Thyroid gland (tissue), 4 donors: ENCODE data around the gene ADPRHL1.

Experiments
- CTCF ChIP-seq, 6 experiments: fragments of 200-600 bp in 3 of 6; fragments of 450-650 bp in 3 of 6; sonication (generic) in 3 of 6; IDR thresholded peaks; one replicate each; pipeline ENCODE4 v1.5.1; 2016 to 2019; ENCODE audit warnings: antibody characterized with exemption in 6 of 6, mild to moderate bottlenecking in 2 of 6, inconsistent platforms in 1 of 6, moderate library complexity in 1 of 6
- POLR2A ChIP-seq, 2 donors: fragments of 450-650 bp; IDR thresholded peaks; one replicate each; pipeline ENCODE4 v1.6.1; 2017; ENCODE audit warnings: antibody characterized with exemption in 2 of 2, mild to moderate bottlenecking in 2 of 2, moderate library complexity in 1 of 2

- TF ChIP-seq CTCF (IDR thresholded peaks at IDR 0.05), result no peak
- TF ChIP-seq POLR2A (IDR thresholded peaks at IDR 0.05), result no peak
Measured at GRCh38 chr13:113415032-113415431, 38.3 kb downstream of the ADPRHL1 start.
